SH-SY5Y (cell line): Measurements from ENCODE around the gene GAP43.

Experiments used
- GATA2 ChIP-seq: IDR thresholded peaks from 2 replicates; pipeline ENCODE4 v1.6.1; 2011; ENCODE audit warnings: mild to moderate bottlenecking, low read depth, low read length
- GATA3 ChIP-seq: IDR thresholded peaks from 2 replicates; pipeline ENCODE4 v1.6.1; 2011; ENCODE audit warnings: low read depth, mild to moderate bottlenecking, low read length, moderate library complexity

Gene GAP43

GRCh38 chr3:115623044-115623868, at the start of gene GAP43:
TSS of gene GAP43 (plus strand) at chr3:115623510. CDS start at chr3:115623690, 180 bp downstream.
- TF ChIP-seq GATA3 (no peak), GATA2 (no peak; the same call in 1 of the 2 replicates)

GRCh38 chr3:115576325-115576875, 46.9 kb upstream of the GAP43 start:
- TF ChIP-seq GATA2 (no peak), GATA3 (no peak)

DNA sequence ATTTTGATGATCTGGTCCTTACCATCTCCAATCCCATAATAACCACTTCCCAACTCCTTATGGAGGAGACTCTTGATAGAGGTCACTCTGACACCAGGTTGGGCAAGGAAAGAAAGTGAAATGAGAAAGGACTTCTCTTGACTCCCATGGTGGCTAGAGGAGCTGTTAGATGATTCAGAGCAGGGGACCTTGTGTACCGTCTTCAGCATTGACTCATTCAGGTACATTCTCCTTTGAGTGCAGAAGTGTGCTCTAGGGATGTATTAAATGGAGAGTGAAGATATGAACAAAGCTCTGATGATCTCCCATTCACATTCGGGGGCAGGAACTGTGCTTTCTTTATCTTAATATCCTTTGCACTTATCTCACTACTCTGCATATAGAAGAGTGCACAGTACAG, 46.3 kb upstream of the GAP43 start:
- no peak for TF ChIP-seq GATA3
- TF ChIP-seq GATA2: no peak

- TF ChIP-seq GATA3 (no peak), GATA2 (no peak)
Observed at GRCh38 chr3:115578331-115578730, 45.0 kb upstream of the GAP43 start.

GRCh38 chr3:115580566-115580965, 42.7 kb upstream of the GAP43 start:
- no peak for TF ChIP-seq GATA2
- TF ChIP-seq GATA3: no peak

GRCh38 chr3:115581362-115582135, 41.8 kb upstream of the GAP43 start:
- TF ChIP-seq GATA3 (no peak), GATA2 (no peak)

- TF ChIP-seq GATA3 (no peak), GATA2 (no peak)
Observed at GRCh38 chr3:115588201-115589115, 34.9 kb upstream of the GAP43 start.

DNA sequence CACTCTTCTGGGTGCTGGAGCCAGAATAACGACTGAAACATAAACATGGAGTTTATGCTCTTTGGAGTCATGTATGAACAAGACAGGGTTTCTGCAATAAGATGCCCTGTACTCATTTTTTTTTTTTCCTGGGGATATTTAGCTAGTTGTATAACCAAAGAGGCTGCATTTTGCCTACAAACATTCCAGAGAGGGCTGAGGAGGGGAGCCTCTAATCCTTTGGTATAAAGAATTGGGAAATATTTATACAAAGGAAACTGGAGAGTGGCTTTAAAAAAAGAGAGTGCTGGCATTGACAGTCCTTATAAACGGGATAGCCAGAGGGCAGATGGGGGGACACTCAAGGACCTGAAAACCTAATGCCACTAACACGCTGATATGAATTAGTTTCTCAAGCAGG, 32.4 kb upstream of the GAP43 start:
- no peak for TF ChIP-seq GATA3
- no peak for TF ChIP-seq GATA2

- TF ChIP-seq GATA3 (no peak), GATA2 (no peak)
Observed at GRCh38 chr3:115595611-115596275, 27.6 kb upstream of the GAP43 start.

- TF ChIP-seq GATA2 (no peak), GATA3 (no peak)
Observed at GRCh38 chr3:115598216-115598615, 25.1 kb upstream of the GAP43 start.

- TF ChIP-seq GATA3 (no peak), GATA2 (no peak)
Observed at GRCh38 chr3:115602194-115602593, 21.1 kb upstream of the GAP43 start.

DNA sequence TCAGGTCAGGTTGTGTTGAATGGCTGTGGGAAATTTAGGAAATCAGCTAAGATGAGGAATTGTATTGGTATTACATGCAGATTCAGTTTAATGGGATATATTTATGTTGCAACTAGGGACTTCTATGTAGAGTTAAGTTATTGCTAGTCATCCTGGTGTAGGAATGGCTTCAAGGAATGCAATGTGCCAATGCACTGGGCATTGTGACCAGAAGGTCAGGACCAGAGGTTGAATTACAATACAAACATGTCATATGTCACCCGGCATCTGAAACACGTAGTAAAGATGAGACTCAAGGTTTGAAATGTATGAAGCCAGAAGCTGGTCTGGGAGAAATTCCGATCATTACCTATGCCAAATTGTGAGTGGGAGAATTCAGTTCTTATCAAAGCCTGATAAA, 11.7 kb upstream of the GAP43 start:
- TF ChIP-seq GATA3 (no peak), GATA2 (no peak)
